SK-N-SH (cell line): Measurements from ENCODE around the gene CCSER1.

ENCODE experiments used
- CHD2 ChIP-seq: fragments of 150-350 bp; IDR thresholded peaks from 2 replicates; pipeline ENCODE4 v1.6.1; 2018; ENCODE audit warnings: low read length; ENCODE audit not compliant: partially characterized antibody
- CTCF ChIP-seq: fragments of 200-600 bp; sonication (generic); IDR thresholded peaks from 2 replicates; pipeline ENCODE4 v1.6.1; 2017; ENCODE audit warnings: antibody characterized with exemption, mild to moderate bottlenecking, moderate library complexity
- GABPA ChIP-seq: IDR thresholded peaks from 2 replicates; pipeline ENCODE4 v1.4.0; 2012; ENCODE audit warnings: low read depth, mild to moderate bottlenecking
- GATA2 ChIP-seq: sonication (generic); formaldehyde crosslinking; IDR thresholded peaks from 2 replicates; pipeline ENCODE4 v1.5.0; 2020; ENCODE audit warnings: mild to moderate bottlenecking, missing genetic modification reagents
- MXI1 ChIP-seq: IDR thresholded peaks from 2 replicates; pipeline ENCODE4 v1.6.1; 2012; ENCODE audit warnings: mild to moderate bottlenecking, low read depth, low read length, improper control_type of control experiment
- NFIC ChIP-seq: IDR thresholded peaks from 2 replicates; pipeline ENCODE4 v1.4.0; 2012; ENCODE audit warnings: borderline replicate concordance
- PBX3 ChIP-seq: IDR thresholded peaks from 2 replicates; pipeline ENCODE4; 2012
- POLR2AphosphoS5 ChIP-seq: IDR thresholded peaks from 2 replicates; pipeline ENCODE4 v1.6.1; 2012; ENCODE audit warnings: low read depth, low read length
- RAD21 ChIP-seq: IDR thresholded peaks from 2 replicates; pipeline ENCODE4 v1.6.1; 2012; ENCODE audit warnings: mild to moderate bottlenecking, low read length
- RCOR1 ChIP-seq: fragments of 150-350 bp; IDR thresholded peaks from 2 replicates; pipeline ENCODE4 v1.6.1; 2017; ENCODE audit warnings: antibody characterized with exemption, low read length
- REST ChIP-seq: IDR thresholded peaks from 2 replicates; pipeline ENCODE4 v1.6.1; 2012; ENCODE audit warnings: mild to moderate bottlenecking, low read depth, low read length, moderate library complexity
- RXRA ChIP-seq: IDR thresholded peaks from 2 replicates; pipeline ENCODE4 v1.4.0; 2012; ENCODE audit warnings: low read depth, mild to moderate bottlenecking, borderline replicate concordance
- SIN3A ChIP-seq: IDR thresholded peaks from 2 replicates; pipeline ENCODE4 v1.6.1; 2012; ENCODE audit warnings: low read depth, mild to moderate bottlenecking, low read length, moderate library complexity, borderline replicate concordance
- TAF1 ChIP-seq: IDR thresholded peaks from 2 replicates; pipeline ENCODE4 v1.6.1; 2012; ENCODE audit warnings: low read depth, mild to moderate bottlenecking, low read length, moderate library complexity, borderline replicate concordance

- TF ChIP-seq CTCF, result no peak
- TF ChIP-seq TAF1, result no peak
- no peak for TF ChIP-seq RXRA
- TF ChIP-seq POLR2AphosphoS5, result no peak
- no peak for TF ChIP-seq SIN3A
- no peak for TF ChIP-seq RCOR1
- no peak for TF ChIP-seq MXI1
- no peak for TF ChIP-seq GABPA
- no peak for TF ChIP-seq GATA2 (CRISPR knock-in tag)
- no peak for TF ChIP-seq REST
- TF ChIP-seq RAD21, result no peak
- no peak for TF ChIP-seq NFIC
- no peak for TF ChIP-seq PBX3
- TF ChIP-seq CHD2, result no peak
Observed at GRCh38 chr4:91284480-91284879, 1157.3 kb downstream of the CCSER1 start.
